Measurements from ENCODE around the gene GRK2.
A peak's percentile ranks its signal among the peaks of the same experiment; 100 is the strongest.
"Not testable (repeated sequence)": the region's sequence is repeated elsewhere in the genome, so short reads cannot be mapped to it uniquely, and the experiment has no call there.

GRK2 gene

DNA sequence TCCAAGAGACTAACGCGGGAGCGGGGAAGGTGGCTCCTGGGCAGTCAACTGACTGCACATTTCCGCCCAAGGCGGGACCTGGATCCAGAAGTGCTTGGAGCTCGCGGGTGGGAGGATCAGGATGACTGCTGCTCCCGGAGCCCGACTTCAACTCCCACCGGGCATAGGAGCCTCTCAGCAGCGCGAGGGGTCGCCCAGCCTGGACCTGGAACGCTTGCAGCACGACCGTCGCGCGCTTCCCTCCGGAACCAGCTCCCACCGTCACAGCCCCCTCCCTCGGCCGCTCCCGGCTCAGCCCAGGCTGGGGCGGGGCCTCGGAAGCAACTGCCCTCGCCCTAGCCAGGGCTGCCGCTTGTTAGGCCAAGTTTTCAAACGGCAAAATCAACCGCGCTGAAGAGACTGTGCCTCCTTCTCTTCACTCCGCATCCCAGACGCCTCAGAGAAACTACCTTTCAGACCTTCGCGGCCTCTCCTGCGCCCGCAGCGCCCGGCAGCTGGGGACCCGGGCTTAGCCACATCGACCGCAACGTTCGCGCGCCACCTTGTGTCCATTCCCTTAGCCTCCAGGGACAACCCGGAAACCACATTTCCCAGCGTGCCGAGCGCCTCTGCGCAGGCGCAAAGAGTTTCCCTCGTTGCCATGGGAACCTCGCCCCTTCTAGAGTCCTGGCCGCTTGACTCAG lies 51.1 kb downstream of the GRK2 start:
- peak; percentile 98 for DNase-seq

DNA sequence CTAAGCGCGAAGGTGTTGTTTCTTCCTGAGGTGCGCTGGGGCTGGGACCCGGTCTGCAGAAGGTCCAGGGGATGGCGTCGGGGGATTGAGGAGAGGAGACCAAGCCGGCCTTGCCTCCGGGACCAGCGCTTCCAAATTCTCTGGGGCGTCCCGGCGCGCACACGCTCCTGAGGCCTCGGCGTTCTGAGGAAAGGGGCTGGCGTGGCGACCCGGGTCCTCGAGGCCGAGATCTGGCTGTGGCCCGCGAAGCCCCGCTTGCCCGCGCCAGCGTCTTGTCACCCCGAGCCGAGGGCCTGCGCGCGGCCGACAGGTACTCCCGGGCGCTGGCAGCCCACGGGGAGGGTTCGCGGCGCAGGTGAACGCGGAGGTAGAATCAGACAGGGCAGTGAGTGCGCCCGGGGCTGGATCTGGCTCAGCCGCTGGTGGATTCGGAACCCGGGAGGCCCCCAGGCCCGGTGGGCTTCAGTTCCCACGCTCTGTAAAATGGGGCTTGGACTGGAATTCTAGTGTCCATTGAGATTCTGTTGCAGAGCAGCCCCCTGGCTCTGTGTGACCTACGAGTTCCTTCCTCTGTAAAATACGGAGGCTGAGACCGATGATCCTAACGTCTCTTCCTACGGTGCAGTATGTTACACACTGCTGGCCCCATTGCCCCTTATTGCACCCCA lies 51.7 kb downstream of the GRK2 start:
- DNase-seq, result no peak

- DNase-seq, result not testable (repeated sequence)
Measured at GRCh38 chr11:67318876-67319275, 52.6 kb downstream of the GRK2 start.

DNA sequence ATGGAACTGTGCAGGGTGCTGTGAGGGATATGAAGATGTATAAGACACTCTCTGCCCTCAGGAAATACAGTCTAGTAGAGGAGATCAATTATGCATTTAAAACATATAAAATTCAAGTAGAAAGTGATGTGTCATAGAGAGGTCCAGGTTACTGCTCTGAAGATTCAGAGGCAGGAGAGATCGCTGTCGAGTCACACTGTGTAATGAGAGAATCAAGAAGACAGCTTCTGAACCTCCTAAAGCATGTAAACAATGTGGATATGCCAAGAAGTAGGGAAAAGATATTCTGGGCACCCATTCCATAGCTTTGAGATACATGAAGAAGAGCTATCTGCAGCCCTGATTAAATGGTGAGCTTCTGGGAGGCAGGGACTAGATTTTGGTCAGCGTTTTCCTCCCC lies 53.7 kb downstream of the GRK2 start:
- no peak for DNase-seq

DNA sequence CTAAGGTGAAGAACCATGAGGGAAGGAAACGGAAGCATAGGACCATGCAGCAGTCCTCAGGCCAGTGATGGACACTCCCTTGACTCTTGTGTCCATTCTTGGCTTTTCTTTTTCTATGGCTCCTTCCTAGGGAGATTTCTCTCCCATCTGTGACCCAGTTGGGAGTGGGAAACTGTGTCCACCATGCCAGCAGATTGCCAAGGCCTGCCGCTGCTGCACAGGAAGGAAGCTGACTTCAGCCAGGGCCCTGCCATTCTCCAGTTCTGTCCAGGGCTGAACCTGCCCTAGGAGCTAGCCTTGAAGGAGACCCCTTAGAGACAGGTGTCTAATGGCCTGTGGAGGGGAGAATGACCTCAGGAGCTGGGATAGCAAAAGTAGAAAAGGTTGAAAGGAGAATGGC lies 54.4 kb downstream of the GRK2 start:
- DNase-seq, result no peak

DNA sequence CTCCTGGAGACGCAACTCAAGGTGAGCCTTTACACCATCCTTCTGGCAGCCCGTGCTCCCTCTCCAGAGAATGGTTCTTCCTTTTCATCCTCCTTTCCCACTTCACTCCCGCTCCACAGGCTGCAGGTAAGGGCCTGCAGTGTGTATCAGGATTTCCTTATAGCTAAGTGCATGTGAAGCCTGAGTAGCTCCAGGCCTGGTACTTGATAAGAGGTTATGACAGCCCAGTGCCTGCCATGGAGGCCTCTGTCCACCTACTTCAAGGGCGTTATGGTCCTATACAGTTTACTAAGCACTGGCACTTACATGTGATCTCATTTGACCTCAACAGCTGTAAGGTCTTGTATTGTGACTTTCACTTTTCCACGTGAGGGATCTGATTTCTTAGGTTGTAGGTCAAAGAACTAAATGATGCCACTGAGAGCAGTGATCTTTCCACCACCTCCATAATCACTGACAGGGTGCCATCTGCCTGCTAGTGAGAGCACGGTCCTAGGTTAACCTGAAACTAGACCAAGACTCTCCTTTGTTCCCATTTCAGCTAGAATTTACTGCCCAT lies 55.1 kb downstream of the GRK2 start:
- DNase-seq, result no peak

DNA sequence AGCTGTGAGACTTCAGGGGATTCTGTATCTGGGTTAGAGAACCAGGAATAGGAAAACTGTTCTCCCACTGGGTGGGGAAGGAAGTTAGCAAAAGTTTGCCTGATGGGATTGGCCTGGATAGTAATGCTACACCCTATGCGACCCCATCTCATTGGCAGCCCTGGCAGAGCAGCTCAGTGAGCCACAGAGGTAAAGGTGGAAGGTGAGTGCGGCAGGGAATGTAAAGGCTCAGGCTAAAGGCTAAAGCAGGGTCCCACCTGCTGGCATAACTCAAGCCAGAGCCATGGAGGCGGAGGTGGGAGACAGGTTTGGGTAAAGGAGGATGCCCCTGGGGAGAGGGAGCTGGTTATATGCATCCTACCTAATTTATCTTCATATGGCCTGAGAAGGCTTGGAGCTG lies 55.8 kb downstream of the GRK2 start:
- DNase-seq, result no peak

- no peak for DNase-seq
Measured at GRCh38 chr11:67323526-67323925, 57.3 kb downstream of the GRK2 start.

DNA sequence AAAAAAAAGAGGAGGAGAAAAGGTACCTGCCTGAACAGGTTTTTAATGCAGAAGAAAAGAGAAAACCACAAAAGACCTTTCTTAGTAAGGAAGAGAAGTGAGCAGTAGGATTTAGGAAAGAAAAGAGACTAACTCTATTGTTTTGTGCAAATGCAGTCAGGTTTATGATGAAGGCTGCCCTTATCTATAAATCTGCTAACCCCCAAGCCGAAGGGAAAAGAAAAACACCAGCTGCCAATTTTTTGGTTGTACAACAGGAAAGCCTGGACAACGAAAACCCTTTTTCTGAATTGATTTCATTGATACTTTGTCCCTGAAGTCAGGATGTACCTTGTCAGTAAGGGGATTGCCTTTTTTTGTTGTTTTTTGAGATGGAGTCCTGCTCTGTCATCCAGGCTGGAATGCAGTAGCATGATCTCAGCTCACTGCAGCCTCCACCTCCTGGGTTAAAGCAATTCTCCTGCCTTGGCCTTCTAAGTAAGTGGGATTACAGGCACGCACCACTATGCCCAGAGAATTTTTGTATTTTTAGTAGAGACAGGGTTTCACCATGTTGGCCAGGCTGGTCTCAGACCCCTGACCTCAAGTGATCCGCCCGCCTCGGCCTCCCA lies 65.9 kb downstream of the GRK2 start:
- no peak for DNase-seq
